AG08396 (cell line): ENCODE data around the gene TLCD1.

Source experiments
- DNase-seq: peaks from one replicate; pipeline ENCODE4 v3.0.0; 2012; ENCODE audit warnings: low spot score, mixed read lengths

The TLCD1 gene

GRCh38 chr17:28712705-28713415 lies 13.2 kb downstream of the TLCD1 start:
- no peak for DNase-seq

- DNase-seq = no peak
Measured at GRCh38 chr17:28712032-28712704, 13.9 kb downstream of the TLCD1 start.

GRCh38 chr17:28711723-28712031 lies 14.4 kb downstream of the TLCD1 start, which contains the start of gene PROCA1:
TSS of gene PROCA1 (minus strand) at chr17:28711888. CDS start at chr17:28711660, 228 bp downstream.
- DNase-seq = no peak

- DNase-seq = peak; percentile 96
Measured at GRCh38 chr17:28710861-28711722, 14.9 kb downstream of the TLCD1 start.

- DNase-seq = no peak
Measured at GRCh38 chr17:28707339-28707720, 18.7 kb downstream of the TLCD1 start.

- DNase-seq = no peak
Measured at GRCh38 chr17:28706471-28707338, 19.3 kb downstream of the TLCD1 start.

- DNase-seq = no peak
Measured at GRCh38 chr17:28705728-28706334, 20.2 kb downstream of the TLCD1 start.

GRCh38 chr17:28705074-28705659 lies 20.9 kb downstream of the TLCD1 start:
- DNase-seq = no peak

GRCh38 chr17:28704219-28704858 lies 21.7 kb downstream of the TLCD1 start:
- DNase-seq = no peak

GRCh38 chr17:28703552-28704218 lies 22.3 kb downstream of the TLCD1 start:
- DNase-seq = no peak

- no peak for DNase-seq
Measured at GRCh38 chr17:28702752-28703150, 23.3 kb downstream of the TLCD1 start.

- no peak for DNase-seq
Measured at GRCh38 chr17:28702026-28702751, 23.8 kb downstream of the TLCD1 start.

GRCh38 chr17:28700830-28701492 lies 25.1 kb downstream of the TLCD1 start:
- DNase-seq = no peak

GRCh38 chr17:28700278-28700677 lies 25.8 kb downstream of the TLCD1 start:
- DNase-seq = no peak

GRCh38 chr17:28698253-28698941 lies 27.6 kb downstream of the TLCD1 start:
- DNase-seq = no peak

- no peak for DNase-seq
Measured at GRCh38 chr17:28693869-28694268, 32.2 kb downstream of the TLCD1 start.

GRCh38 chr17:28689011-28689410 lies 37.0 kb downstream of the TLCD1 start:
- no peak for DNase-seq

- no peak for DNase-seq
Measured at GRCh38 chr17:28688481-28688880, 37.6 kb downstream of the TLCD1 start.
